HCT116 (cell line): ENCODE results near the gene ZFHX3.

ENCODE experiments used
- CEBPB ChIP-seq: IDR thresholded peaks from 2 replicates; pipeline ENCODE4 v1.6.1; 2012; ENCODE audit warnings: low read depth
- CTCF ChIP-seq, 3 experiments: fragments of 200-600 bp in 1 of 3; sonication (generic) in 1 of 3; IDR thresholded peaks in 2 of 3; conservative IDR thresholded peaks in 1 of 3; 2 replicates each; pipeline ENCODE4 v1.5.1; 2012 to 2017; ENCODE audit warnings: low read depth in 2 of 3, low read length in 2 of 3, antibody characterized with exemption in 1 of 3, borderline replicate concordance in 1 of 3, control low read depth in 1 of 3, mild to moderate bottlenecking in 1 of 3, mixed read lengths in 1 of 3, mixed run types in 1 of 3, moderate library complexity in 1 of 3; ENCODE audit not compliant: insufficient read depth in 1 of 3
- EGR1 ChIP-seq: IDR thresholded peaks from 2 replicates; pipeline ENCODE4 v1.6.1; 2012; ENCODE audit warnings: low read depth
- ELF1 ChIP-seq: IDR thresholded peaks from 2 replicates; pipeline ENCODE4 v1.6.1; 2012; ENCODE audit warnings: low read depth, borderline replicate concordance
- EZH2 ChIP-seq: fragments of 200-600 bp; sonication (generic); IDR thresholded peaks from 2 replicates; pipeline ENCODE4 v1.6.1; 2017; ENCODE audit warnings: antibody characterized with exemption, mixed run types
- EZH2phosphoT487 ChIP-seq: fragments of 200-600 bp; IDR thresholded peaks from 2 replicates; pipeline ENCODE4 v1.6.1; 2018; ENCODE audit warnings: antibody characterized with exemption, borderline replicate concordance
- JUND ChIP-seq: IDR thresholded peaks from 2 replicates; pipeline ENCODE4 v1.6.1; 2012
- POLR2A ChIP-seq: IDR thresholded peaks from 2 replicates; pipeline ENCODE4 v1.7.0; 2011; ENCODE audit warnings: borderline replicate concordance; ENCODE audit not compliant: insufficient read depth, insufficient read length; ENCODE audit errors: extremely low read depth
- POLR2AphosphoS5 ChIP-seq: IDR thresholded peaks from 2 replicates; pipeline ENCODE4 v1.6.1; 2011; ENCODE audit warnings: mild to moderate bottlenecking, low read depth, low read length, moderate library complexity
- REST ChIP-seq: IDR thresholded peaks from 2 replicates; pipeline ENCODE4 v1.6.1; 2012; ENCODE audit warnings: low read depth
- SIN3A ChIP-seq: IDR thresholded peaks from 2 replicates; pipeline ENCODE4 v1.6.1; 2012; ENCODE audit warnings: low read depth
- SP1 ChIP-seq: IDR thresholded peaks from 2 replicates; pipeline ENCODE4 v1.6.1; 2012; ENCODE audit warnings: low read depth
- SRF ChIP-seq: IDR thresholded peaks from 2 replicates; pipeline ENCODE4 v1.6.1; 2012; ENCODE audit warnings: low read depth
- ZNF274 ChIP-seq: fragments of 200-500 bp; sonication (Bioruptor generic); IDR thresholded peaks from 2 replicates; pipeline ENCODE4 v1.6.1; 2014; ENCODE audit warnings: mild to moderate bottlenecking, low read depth, low read length, inconsistent platforms

- TF ChIP-seq CTCF (IDR thresholded peaks at IDR 0.05 in 2 of 3, conservative IDR thresholded peaks at IDR 0.05 in 1 of 3; ENCODE audit: borderline replicate concordance in 1 of 3, insufficient read depth in 1 of 3, low read depth in 2 of 3, low read length in 2 of 3), result no peak
- TF ChIP-seq SP1, result no peak
- TF ChIP-seq SRF, result no peak
- no peak for TF ChIP-seq REST
- no peak for TF ChIP-seq EGR1
- TF ChIP-seq SIN3A, result no peak
- no peak for TF ChIP-seq EZH2phosphoT487
- no peak for TF ChIP-seq ELF1
- no peak for TF ChIP-seq ZNF274
- no peak for TF ChIP-seq EZH2
- no peak for TF ChIP-seq POLR2AphosphoS5
- TF ChIP-seq POLR2A, result no peak
- TF ChIP-seq CEBPB, result no peak
- no peak for TF ChIP-seq JUND
Observed at GRCh38 chr16:73048292-73049080, 558 bp upstream of the ZFHX3 start.
